Stomach smooth muscle (tissue), 2 donors: ENCODE data around the gene RBMS2.

ENCODE experiments used
- H3K27ac ChIP-seq: one replicate; pipeline ENCODE4 v1.7.0; 2013; ENCODE audit warnings: mild to moderate bottlenecking, low read length, inconsistent platforms
- H3K27me3 ChIP-seq, 2 donors: one replicate each; pipeline ENCODE4 v1.7.0; 2013; ENCODE audit warnings: low read length in 2 of 2; ENCODE audit not compliant: insufficient read depth in 2 of 2, control insufficient read depth in 1 of 2
- H3K36me3 ChIP-seq, 2 donors: one replicate each; pipeline ENCODE4 v1.7.0; 2013; ENCODE audit warnings: low read length in 2 of 2; ENCODE audit not compliant: control insufficient read depth in 2 of 2, insufficient read depth in 2 of 2
- H3K4me1 ChIP-seq: one replicate; pipeline ENCODE4 v1.7.0; 2013; ENCODE audit warnings: low read length; ENCODE audit not compliant: control insufficient read depth, insufficient read depth
- H3K4me3 ChIP-seq, 2 donors: one replicate each; pipeline ENCODE4 v1.7.0; 2013; ENCODE audit warnings: low read length in 2 of 2
- H3K9ac ChIP-seq, 2 donors: one replicate each; pipeline ENCODE4 v1.7.0; 2013; ENCODE audit warnings: low read length in 2 of 2, mild to moderate bottlenecking in 1 of 2
- H3K9me3 ChIP-seq, 2 donors: one replicate each; pipeline ENCODE4 v1.7.0; 2013; ENCODE audit warnings: low read length in 2 of 2; ENCODE audit not compliant: control insufficient read depth in 2 of 2
- donor health status: healthy.
- donor health status: Pancreatic carcinoma.

RBMS2 gene

GRCh38 chr12:56630180-56630632 is 108.6 kb downstream of the RBMS2 start, which contains the start of gene BAZ2A:
BAZ2A (minus strand) TSS chr12:56630326; CDS start chr12:56617530, 12,796 bp downstream.
- Histone ChIP-seq H3K4me1 (peaks cover 46% of the 10 kb centered on the region), H3K27me3 (no peaks in the 10 kb centered on the region), H3K27ac (peak within 1 kb of the TSS; percentile 77), H3K9ac (peak within 1 kb of the TSS; percentile 79 to 94), H3K36me3 (peaks cover 0 to 2% of the 10 kb centered on the region in 2 donors), H3K9me3 (no peaks in the 10 kb centered on the region), H3K4me3 (peak within 1 kb of the TSS; percentile 90 to 97)

DNA sequence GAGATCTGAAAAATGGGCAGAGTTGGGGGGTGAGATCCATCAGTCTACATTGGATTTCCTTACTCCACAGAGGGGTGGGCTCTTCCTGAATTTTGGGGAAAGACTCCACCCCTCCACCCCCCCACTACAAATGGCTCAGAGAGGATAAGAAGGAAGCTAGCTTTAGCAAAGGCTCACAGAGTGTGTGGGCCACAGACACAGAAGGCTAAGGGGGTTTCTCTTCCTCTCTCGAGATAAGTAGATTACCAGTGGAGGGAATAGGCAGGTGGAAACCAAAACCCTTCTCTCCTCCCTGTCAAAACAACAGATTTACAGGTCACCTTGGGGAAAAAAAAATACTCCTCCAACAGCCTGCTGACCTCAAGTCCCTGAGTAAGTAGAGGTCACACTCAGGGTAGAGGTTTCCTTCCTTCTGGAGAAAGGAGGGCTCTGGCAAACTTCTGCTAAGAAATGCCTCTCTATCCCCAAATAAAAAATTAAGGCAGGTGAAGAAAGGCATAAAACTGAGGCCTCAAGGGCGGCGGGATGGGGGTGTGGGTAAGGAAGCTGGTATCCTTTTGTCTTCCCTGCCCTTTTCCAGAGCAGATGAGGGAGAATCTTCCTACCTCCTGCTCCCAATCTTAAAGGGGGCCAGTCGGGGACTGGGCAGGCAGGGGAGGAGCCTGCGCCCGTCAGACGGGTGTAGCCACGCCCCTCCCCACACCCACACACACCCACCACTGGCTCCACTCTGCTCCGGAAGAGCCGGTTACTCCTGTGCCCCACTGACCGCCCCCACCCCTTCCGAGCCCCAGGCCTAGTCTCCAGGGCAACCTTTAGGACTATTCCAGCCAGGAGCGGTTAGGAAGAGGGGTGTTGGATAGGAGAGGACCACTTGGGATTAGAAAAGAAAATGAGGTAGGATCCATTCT is 110.4 kb downstream of the RBMS2 start:
- H3K4me3 ChIP-seq: peak overlapping the region; percentile 45 to 88
- H3K36me3 ChIP-seq: peaks cover 0 to under 1% of the 10 kb centered on the region in 2 donors
- H3K27ac ChIP-seq: peak overlapping the region; percentile 31
- H3K9me3 ChIP-seq: no peaks in the 10 kb centered on the region
- peaks cover 59% of the 10 kb centered on the region for H3K4me1 ChIP-seq
- peak overlapping the region; percentile 35 to 36 for H3K9ac ChIP-seq
- no peaks in the 10 kb centered on the region for H3K27me3 ChIP-seq

GRCh38 chr12:56632701-56633467 is 111.3 kb downstream of the RBMS2 start:
- Histone ChIP-seq H3K4me3 (peak overlapping the region; percentile 45 to 88), H3K4me1 (peaks cover 60% of the 10 kb centered on the region), H3K36me3 (peaks cover 2 to 3% of the 10 kb centered on the region in 2 donors), H3K27ac (peak overlapping the region; percentile 31), H3K27me3 (no peaks in the 10 kb centered on the region), H3K9ac (peak overlapping the region in 1 of 2 donors; percentile 35), H3K9me3 (no peaks in the 10 kb centered on the region)

GRCh38 chr12:56633468-56634241 is 112.0 kb downstream of the RBMS2 start:
- H3K4me3 ChIP-seq: peak overlapping the region; percentile 86 to 88
- peak overlapping the region; percentile 24 for H3K27ac ChIP-seq
- peak overlapping the region in 1 of 2 donors; percentile 79 for H3K9ac ChIP-seq
- peaks cover 56% of the 10 kb centered on the region for H3K4me1 ChIP-seq
- H3K36me3 ChIP-seq: peaks cover 10 to 11% of the 10 kb centered on the region in 2 donors
- no peaks in the 10 kb centered on the region for H3K9me3 ChIP-seq
- H3K27me3 ChIP-seq: no peaks in the 10 kb centered on the region

DNA sequence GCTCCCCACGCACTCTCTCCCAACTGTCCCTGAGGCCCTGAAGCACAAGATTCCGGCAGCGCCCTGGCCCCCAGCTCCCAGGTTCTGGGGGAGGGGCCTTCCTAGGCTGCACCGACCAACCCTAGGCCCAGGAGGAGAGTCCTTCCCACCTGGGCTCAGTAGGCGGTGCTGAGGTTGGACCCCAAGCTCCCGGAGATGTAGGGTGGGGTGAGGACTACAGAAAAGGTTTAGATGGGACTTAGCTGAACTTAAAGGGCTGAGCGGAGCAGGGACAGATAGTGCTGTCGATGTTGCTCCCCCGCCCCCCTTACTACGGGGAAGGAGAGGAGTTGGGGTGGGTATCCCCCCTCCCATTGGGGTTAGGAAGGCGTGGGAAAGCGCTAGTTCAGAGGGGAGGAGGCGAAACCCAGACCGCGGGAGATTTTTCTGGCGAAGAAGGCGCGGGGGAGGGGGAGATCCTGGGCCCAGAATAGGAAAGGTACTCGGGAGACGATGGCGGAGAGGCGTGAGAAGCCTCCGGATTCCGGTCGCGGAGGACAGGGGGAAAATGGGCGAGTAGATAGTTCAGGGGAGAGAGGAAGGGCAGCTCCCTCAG is 112.7 kb downstream of the RBMS2 start:
- H3K36me3 ChIP-seq: peaks cover 15 to 16% of the 10 kb centered on the region in 2 donors
- no peaks in the 10 kb centered on the region for H3K9me3 ChIP-seq
- no peaks in the 10 kb centered on the region for H3K27me3 ChIP-seq
- peak overlapping the region; percentile 69 for H3K27ac ChIP-seq
- H3K9ac ChIP-seq: peak overlapping the region; percentile 79 to 82
- peaks cover 52% of the 10 kb centered on the region for H3K4me1 ChIP-seq
- H3K4me3 ChIP-seq: peak overlapping the region; percentile 86 to 88

- H3K27ac ChIP-seq: peak overlapping the region; percentile 95
- H3K4me3 ChIP-seq: peak overlapping the region; percentile 86 to 88
- H3K9ac ChIP-seq: peak overlapping the region; percentile 79 to 88
- peaks cover 21% of the 10 kb centered on the region in 2 donors for H3K36me3 ChIP-seq
- H3K9me3 ChIP-seq: no peaks in the 10 kb centered on the region
- H3K27me3 ChIP-seq: no peaks in the 10 kb centered on the region
- H3K4me1 ChIP-seq: peaks cover 52% of the 10 kb centered on the region
These were observed 113.5 kb downstream of the RBMS2 start for GRCh38 chr12:56634837-56635791.

DNA sequence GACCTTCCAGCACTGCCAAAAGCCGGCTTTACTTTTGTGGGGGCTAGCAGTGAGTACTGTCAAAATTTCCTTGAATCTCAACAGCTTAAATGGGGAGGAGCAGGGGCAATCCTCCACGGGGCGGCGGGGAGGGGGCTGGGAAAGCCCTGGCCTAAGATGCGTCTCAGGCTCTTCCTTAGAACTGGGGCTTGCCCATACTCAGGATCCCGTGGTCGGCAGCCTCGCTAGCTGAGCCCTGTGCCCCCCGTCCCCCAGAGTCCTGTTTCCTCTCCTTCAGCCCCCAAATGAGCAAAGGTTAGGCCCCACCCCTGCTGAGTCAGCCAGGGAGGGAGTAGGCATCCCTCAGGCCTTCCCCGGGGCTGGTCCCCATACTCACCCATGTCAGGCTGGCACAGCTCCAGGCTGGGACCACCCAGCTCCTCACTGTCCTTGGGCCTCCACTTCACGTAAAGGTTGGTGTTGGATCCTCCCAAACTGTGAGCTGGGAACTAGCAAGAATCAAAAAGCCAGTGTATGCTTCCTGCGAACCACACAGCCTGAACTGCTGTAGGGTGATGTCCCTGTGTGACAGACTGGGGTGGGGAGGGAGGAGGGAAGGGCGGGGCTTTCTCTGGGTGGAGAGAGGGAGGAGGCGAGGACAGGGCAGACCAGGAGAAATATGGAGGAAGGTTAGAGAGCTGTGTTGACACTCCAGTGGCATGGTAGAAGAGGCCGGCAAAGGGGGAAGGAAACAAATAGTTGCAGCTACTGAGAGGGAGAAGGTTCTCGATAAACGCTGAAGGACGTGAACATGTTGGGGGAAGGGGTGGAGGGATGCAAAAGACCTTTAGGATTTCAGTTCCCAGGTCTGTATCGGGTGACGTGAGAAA is 114.4 kb downstream of the RBMS2 start:
- peaks cover 44% of the 10 kb centered on the region for H3K4me1 ChIP-seq
- H3K27me3 ChIP-seq: no peaks in the 10 kb centered on the region
- H3K9me3 ChIP-seq: no peaks in the 10 kb centered on the region
- peak overlapping the region; percentile 86 to 88 for H3K4me3 ChIP-seq
- H3K27ac ChIP-seq: peak overlapping the region; percentile 95
- peaks cover 23 to 25% of the 10 kb centered on the region in 2 donors for H3K36me3 ChIP-seq
- peak overlapping the region; percentile 79 to 88 for H3K9ac ChIP-seq

DNA sequence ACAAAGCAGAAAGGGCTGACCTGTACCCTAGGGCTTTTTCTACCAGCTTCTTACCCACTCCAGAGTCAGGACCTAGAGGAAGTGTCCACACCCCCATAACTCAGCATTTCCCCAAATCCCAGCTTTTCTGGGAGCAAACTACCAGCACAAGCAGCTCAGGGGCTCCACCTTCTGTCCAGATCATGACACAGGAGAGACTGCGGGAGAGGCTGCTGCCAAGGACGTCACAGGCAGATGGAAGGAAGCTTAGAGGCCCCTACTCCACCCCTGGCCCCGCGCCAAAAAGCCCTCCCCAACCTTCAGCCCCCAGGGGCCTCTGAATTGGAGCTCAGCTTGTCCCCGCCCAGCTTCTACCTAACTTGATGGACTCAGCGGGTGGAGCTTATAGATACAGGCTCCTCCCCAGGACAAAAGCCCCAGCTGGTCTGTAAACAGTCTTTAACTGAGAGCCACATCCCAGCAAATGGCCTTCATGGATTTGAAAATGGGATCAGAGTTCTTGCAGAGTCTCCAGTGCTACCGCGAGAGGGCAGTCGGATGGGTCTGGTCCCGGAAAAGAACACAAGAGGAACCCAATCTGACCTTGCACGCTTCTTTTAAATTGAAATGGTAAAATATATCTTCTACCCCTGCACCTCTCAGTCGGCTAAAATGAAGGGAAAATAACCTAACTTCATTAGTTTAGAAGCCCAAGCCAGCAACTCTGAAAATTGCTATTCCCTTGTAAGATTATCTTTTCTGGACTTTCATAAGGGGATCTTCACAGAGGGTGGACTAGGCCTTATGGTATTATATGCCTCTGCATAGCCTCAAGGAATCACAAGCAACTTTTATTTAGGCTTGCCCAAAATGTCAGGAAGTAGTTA is 115.3 kb downstream of the RBMS2 start:
- Histone ChIP-seq H3K27ac (peak overlapping the region; percentile 95), H3K36me3 (peaks cover 27% of the 10 kb centered on the region in 2 donors), H3K4me1 (peaks cover 42% of the 10 kb centered on the region), H3K27me3 (no peaks in the 10 kb centered on the region), H3K9me3 (no peaks in the 10 kb centered on the region), H3K4me3 (peak overlapping the region; percentile 86 to 88), H3K9ac (peak overlapping the region; percentile 79 to 88)
